ENCODE results near the gene PTTG1.

DNA sequence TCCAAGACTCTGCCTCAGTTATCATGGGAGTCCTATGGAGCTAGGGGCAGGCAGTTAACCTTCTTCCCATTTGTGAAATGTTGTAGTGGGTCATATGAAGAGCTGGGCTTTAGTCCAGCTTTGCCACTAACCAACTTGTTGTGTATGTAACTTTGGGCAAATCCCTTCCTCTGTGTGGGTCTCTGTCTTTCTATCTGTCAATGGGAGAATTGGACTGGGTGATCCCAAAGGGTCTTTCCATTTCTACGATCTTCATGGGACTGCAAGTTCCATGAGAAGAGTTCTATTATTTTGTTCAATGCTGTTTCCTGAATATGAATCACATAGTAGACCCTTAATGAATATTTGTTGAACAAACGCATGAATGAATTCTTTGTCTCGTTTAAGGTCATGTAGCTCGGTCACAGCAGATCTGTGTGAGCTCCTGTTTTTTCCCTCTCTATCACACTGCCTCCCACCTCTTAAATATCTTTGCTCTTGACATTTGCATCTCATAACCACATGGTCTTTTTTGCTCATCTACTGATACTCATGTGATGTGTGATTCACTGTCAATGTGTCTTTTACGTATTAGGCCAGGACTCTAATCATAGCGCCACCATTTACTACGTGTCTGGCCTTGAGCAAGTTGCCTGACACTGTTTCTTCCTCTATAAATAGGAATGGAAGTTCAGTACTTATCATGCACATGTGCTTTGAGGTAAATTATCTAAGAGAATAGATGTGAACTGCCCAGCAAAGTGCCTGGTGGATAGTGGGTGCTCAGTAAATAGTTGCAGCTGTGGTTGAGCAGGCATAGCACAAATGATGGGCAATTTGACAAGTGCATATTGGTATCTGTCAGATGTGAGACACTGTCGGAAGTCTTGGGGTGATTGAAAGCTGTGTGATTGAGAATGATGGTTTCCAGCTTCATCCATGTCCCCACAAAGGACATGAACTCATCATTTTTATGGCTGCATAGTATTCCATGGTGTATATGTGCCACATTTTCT lies 37.4 kb downstream of the PTTG1 start:
- TF ChIP-seq CTCF (IDR thresholded peaks at IDR 0.05) (no peak), POLR2A (IDR thresholded peaks at IDR 0.05) (no peak), EP300 (IDR thresholded peaks at IDR 0.05) (no peak), POLR2AphosphoS5 (IDR thresholded peaks at IDR 0.05) (no peak)
